Left lobe of liver (tissue), 2 donors: Measurements from ENCODE around the gene ENPEP. TPM values are rescaled to one million over a fixed set of nuclear protein-coding genes. Genes with fewer than 3 reads are reported as not detected.
"Not testable (repeated sequence)": the region's sequence is repeated elsewhere in the genome, so short reads cannot be mapped to it uniquely, and the experiment has no call there.

Source experiments
- ATAC-seq: fragments of 200-7000 bp; cut with Tn5 transposase; one replicate; pipeline ENCODE4 v1.9.1; 2020; ENCODE audit warnings: mild to moderate bottlenecking, moderate library complexity
- DNase-seq: peaks from one replicate; pipeline ENCODE4 v3.0.0-alpha.2; 2020; ENCODE audit warnings: low spot score
- total RNA-seq: library from RNA; stranded (reverse); gene quantifications from one replicate; pipeline ENCODE4 v1.2.1, GENCODE V29; 2021
- donor health status: DM: no; HTN: no; CAD: no; lungs with moderate emphysema.
- donor health status: DM: no; HTN: yes; CAD: no.

The ENPEP gene
- total RNA-seq, 1 donor from 2014 or later, result 18.9 TPM

DNA sequence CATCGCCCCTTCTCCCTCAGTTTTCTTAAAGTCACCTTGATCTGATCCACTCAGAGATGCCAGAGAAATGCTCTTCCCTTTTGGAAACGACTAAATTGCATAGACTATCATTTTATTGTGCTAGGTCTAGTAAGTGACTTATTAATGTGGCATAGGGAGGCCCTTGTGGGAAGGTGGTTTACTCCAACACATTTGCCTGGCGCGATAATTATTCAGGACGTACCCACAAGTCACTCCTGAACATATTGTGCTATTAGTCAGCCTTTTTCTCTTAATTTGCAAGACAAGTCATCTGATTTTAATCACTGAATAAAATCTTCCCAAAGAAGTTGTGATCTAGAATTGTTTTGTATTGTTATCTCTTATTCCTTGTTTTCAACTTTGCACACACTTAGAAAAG is 7.6 kb downstream of the ENPEP start:
- no peak for DNase-seq
- no peak for ATAC-seq

DNA sequence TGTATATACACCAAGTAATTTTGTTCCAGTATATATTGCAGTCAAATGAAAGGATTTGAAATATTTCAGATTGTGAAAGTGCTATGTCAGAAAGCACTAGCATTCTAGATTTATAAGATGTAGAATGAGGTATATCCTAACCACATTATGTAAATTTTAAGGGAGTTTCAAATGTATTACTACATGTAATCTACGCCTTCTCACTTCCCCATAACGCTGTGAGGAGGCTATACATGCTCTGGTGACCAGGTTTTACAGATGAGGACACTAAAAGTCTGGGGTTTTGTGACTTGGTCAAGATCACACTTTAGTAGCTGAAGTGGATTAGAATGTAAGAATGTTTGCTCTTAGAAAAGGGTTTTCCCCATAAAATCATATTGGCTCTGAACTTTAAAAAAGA is 8.1 kb downstream of the ENPEP start:
- DNase-seq, result no peak
- no peak for ATAC-seq

DNA sequence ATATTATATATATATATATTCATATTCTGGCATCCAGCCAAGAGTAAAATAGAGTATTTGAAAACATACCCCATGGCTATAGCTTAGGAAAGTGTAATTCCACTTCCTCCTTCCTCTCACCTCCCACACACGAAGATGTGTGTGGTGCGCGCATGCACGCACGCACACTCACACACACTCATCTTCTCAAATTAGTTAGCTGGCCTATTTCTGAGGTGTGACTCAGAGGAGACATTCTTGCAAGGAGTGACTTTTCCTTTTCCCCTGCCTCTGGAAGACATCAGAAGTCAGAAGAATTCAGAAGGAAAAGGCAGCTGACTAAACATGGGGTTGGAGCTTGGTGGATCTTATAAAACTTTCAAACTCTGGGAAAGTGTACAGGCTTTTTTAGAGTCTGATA is 8.8 kb downstream of the ENPEP start:
- no peak for DNase-seq
- ATAC-seq, result no peak

DNA sequence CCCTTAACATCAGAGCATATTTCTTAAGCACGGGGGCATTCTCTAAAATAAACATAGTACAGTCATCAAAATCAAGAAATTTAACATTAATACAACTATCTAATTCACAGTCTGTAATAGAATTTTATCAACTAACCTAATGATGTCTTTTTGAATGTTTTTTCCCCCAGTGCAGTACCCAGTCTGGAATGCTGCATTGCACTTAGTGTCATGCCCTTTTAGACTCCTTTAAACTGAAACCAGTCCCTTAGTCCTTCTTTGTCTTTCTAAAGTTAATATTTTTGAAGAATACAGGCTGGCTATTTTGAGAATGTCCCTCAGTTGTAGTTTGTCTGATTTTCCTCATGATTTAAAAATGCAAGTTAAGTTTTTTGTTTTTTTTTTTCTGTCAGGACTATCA is 9.5 kb downstream of the ENPEP start:
- DNase-seq, result no peak
- peak; percentile 17 for ATAC-seq

DNA sequence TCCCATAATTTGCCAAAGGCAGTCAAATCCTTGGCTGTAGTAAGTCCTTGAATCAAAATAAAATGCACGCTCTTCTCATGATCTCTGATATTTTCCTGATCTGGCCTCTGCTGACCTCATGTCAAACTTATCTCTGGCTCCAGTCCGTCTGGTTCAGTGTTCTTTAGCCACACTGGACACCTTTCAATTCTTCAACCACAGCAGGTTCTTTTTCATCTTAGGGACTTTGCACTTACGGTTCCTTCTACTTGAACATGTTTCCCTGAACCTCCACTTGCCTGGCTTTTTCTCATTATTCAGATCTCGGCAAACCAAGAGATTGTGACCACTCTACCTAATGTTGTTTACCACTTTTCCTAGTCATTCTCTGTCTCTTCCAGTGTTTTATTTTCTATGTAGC is 10.3 kb downstream of the ENPEP start:
- ATAC-seq (peak; percentile 78), DNase-seq (no peak)

DNA sequence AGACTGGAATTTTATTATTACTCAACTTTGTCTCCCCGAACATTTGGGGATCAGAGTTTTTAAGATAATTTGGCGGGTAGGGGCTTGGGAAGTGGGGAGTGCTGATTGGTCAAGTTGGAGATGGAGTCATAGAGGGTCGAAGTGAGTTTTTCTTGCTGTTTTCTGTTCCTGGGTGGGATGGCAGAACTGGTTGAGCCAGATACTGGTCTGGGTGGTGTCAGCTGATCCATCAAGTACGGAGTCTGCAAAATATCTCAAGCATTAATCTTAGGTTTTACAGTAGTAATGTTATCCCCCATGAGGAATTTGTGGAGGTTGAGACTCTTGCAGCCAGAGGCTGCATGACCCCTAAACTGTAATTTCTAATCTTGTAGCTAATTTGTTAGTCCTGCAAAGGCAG is 10.9 kb downstream of the ENPEP start:
- DNase-seq, ATAC-seq: not testable (repeated sequence)

DNA sequence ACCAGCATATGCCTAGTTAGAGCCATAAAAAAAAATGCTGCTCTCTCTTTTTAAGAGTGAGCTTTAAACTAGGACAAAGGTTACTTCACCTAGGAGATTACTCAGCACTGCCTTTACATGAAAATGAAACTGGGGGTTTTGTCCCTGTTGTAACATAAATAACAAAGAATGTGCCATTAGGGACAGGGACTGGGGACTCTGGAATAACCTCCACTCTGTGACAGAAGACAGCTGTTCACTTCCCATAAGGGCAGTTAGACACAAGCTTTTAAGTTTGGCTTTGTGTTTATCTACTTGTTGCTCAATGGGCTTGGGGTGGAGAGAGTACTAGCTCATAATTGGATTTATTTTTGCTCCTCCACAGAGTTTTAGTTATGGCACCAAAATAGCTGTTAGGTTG is 11.9 kb downstream of the ENPEP start:
- ATAC-seq (peak; percentile 90), DNase-seq (no peak)

DNA sequence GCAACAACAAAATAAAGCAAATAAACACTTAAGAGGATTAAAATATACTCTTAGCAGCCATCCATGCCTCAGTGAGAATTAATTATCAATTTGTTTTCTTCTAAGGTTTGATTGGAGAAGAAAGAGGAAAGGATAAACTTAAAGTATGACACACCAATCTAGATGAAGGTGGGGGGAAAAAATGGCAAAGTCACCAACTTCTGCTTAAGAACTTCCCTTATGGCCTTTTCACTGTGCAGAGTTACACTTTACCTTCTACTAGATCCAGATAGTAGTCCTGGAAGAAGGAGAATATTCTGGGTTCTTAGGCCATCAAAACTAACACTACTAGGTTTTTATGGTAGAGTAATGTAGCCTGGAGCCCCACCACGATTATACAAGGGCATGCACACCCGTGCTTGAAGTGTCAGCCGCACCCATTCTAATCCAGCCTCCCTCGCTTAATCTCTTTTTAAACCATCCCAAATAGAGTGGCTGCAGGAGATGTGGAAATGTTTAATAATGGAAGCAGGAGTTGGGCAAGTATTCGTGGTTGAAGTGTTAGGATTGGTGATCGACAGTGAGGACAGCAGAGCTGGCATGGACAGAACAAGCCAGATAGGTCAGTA is 14.1 kb downstream of the ENPEP start:
- DNase-seq (no peak), ATAC-seq (no peak)

DNA sequence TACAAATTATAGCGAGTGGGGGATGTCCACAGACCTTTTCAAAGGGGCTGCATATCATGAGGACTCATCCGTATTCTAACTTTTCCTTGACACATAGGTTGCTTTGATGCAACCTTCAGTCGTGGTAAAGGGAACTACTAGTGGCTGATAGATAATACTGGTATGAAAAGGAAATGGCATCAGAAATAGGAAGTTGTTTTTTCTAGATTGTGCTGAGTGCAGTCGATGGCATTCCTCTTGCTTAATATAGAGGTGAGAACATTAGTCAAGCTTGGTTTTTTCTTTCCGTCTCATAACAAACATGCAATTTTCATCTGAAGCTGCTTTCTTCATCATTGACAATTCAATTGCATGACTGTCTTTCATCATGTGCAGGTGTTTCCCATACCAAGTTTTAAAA is 16.6 kb downstream of the ENPEP start:
- no peak for ATAC-seq

DNA sequence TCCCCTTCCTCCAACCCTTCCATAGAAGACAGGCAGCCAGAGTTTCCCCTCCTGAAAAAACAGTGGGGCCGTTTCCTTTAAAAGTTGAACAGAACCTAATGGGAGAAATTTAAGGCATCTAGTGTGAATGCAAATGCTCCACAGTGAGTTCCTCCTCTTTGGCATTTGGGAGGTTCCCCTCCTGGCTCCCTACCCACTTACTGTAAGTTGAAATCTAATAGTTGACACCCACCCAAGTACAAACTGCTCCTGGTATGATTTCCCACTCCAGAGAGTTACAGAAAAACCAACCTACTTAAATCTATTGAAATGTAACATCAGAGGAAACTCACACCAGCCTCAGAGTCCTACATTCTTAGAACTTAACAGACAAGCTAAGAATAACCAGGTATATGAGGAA is 17.6 kb downstream of the ENPEP start:
- no peak for DNase-seq
- ATAC-seq, result no peak

More for the DNA sequence above, 16.6 kb downstream of the ENPEP start:
- no peak for DNase-seq

DNA sequence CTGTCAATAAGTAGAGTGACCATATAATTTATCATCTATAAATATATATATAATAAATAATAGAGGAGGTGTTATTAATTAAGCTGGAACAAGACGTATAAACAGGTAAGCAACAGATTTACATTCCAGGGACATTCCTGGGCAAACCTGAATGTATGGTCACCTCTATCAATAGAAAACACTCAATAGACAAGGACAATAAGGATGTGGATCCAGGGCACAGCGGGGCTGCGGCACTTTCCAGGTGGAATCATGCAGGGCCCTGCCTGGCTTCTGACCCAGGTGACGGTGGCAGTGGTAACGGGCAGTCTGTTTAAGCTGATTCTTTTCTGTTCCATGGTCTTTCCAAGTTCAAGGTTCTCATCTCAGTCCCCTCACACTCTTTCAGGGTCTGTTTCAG is 22.5 kb downstream of the ENPEP start:
- no peak for ATAC-seq
- no peak for DNase-seq

DNA sequence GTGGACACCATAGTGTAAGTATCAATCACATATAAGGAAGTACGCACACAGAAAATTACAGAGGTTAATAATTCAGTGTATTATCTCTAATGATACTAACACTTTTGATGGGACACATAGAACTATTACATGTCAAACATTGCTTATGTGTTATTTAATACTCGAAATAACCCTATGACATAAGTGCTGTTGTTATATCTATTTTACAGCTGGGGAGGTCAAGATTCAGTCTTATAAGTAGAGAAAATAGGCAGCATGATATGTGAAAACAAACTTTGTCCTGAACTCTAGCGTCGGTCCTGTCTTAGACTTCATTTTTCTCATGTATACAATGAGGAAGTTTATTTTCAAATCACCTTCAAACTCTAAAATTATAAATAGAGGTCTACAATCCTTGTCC is 23.2 kb downstream of the ENPEP start:
- DNase-seq, result no peak
- no peak for ATAC-seq

DNA sequence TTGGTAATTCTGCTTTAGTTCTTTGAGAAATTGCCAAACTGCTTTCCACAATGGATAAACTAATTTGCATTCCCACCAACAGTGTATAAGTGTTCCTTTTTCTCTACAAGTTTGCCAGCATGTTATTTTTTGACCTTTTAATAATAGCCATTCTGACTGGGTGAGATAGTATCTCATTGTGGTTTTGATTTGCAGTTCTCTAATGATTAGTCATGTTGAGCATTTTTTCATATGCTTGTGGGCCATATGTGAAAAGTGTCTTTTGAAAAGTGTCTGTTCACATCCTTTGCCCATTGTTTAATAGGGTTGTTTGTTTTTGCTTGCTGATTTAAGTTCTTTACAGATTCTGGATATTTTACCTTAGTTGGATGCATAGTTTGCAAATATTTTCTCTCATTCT is 25.9 kb downstream of the ENPEP start:
- ATAC-seq, result no peak

DNA sequence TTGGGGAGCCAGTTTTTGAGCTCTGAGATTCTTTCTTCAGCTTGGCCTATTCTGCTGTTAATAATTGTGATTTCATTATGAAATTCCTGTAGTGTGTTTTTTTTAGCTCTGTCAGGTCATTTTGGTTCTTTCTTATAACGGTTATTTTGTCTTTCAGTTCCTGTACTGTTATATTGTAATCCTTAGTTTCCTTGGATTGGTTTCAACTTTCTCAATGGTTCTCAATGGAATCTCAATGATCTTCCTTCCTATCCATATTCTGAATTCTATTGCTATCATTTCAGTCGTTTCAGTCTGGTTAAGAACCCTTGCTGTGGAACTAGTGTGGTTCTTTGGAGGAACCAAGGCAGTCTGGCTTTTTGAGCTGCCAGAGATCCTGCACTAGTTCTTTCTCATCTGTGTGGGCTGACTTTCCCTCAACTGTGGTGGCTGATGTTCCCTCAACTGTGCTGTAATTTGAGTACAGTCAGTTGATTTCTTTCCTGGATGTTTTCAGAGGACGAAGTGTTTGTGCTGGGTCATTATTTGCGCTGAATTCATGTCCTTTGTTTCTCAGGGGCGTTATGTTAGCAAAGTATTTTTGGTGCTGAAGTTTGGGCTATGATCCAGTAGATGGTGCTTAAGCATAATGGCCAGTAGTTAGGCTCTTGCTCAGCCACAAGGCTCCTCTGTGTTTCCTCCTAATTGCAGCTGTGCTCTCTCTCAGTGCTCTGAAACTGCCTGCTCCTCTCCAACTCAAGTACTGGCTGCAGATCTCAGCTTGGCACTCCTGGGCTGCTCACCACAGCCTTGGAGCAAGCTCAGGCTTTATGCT is 27.5 kb downstream of the ENPEP start:
- peak; percentile 22 for ATAC-seq
- DNase-seq, result no peak

More for the DNA sequence above, 25.9 kb downstream of the ENPEP start:
- DNase-seq, result no peak

DNA sequence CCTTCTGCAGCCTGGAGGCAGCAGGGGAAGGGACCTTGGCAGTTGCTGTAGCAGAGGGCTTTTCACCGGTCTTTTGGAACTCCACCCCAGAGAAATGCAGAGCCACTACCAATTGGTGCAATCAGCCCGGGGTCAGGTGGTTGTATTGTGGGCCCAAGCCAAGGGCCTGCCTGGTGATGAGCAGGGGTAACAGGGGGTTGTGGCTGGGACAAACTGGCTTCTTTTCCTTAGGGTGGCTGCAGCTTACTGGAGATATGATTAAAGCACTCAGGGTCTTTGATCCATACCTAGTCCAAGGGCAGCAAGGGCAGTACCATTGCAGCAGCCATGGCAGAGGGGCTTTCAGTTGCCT is 28.1 kb downstream of the ENPEP start:
- DNase-seq (no peak), ATAC-seq (peak; percentile 13)

DNA sequence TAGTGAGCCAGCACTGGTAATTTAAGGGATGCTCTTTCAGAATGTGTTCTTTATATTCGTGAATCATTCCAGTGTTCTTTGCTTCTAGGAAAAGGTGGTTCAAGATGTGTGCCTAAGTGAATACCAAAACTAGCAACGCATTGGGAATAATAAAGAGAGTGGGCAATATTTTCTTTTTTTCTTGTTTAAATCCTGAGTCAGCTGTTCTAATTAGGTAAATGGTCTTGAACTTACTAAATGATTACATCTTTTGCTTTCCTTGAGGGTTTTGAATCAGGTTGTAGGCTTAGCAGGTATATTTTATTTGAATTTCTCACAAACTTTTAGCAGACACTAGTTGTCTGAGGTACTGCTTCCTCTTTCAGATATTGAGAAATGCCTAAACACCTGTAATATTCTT is 29.5 kb downstream of the ENPEP start:
- ATAC-seq (no peak), DNase-seq (no peak)

DNA sequence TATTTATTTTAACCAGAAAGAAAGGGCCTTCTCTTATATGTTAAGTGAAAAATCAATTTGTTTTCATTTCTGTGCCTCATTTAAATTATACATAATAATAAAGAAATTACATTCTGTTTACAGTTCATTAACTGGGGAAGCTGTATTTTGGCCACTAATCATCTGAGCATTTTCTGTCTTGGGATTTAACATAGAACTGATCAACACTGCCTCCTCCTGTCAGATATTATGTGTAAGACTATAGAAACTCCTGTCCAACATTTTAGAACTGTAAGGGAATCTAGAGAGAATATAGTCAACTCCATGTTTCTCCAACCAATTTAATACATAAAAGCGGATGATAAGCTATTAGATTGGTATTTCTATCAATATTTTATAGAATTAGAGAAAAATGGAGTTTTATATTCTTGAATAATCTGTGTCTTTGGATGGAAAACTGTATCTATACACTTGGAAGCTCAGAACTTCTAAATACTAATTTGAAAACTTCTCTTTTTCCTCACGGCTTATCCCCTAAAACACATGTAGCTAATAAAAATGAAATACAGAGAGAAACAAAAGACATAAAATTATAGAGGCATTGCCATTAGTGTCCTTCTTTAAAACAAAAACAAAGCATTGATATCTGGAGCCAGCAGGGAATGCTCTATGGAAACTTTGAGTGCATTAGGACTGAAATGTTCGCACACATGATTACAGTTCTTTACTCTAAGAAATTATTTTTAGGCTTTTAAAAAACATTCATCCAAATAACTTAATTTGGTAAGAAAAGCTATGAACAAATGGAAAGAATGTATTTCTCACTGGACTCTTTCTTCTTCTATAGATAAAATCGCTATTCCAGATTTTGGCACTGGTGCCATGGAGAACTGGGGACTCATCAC is 33.1 kb downstream of the ENPEP start:
- DNase-seq, result no peak
- peak; percentile 79 for ATAC-seq

DNA sequence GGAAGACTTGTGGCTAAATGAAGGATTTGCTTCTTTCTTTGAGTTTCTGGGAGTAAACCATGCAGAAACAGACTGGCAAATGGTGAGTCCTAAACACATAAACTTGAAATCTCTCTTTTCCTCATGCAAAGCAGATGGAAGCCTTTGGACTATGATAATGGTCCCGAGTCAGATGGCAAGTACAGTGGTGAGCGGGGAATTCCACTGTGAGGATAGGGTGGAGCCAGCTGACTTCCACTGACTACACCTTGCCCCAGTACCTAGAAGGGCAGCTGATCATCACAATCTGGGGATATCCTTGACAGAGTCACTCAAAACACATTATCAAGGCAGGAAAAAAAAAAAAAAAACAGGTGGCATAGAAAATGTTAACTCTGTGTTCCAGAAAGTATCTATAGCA is 34.3 kb downstream of the ENPEP start:
- no peak for DNase-seq
- ATAC-seq, result peak; percentile 40

DNA sequence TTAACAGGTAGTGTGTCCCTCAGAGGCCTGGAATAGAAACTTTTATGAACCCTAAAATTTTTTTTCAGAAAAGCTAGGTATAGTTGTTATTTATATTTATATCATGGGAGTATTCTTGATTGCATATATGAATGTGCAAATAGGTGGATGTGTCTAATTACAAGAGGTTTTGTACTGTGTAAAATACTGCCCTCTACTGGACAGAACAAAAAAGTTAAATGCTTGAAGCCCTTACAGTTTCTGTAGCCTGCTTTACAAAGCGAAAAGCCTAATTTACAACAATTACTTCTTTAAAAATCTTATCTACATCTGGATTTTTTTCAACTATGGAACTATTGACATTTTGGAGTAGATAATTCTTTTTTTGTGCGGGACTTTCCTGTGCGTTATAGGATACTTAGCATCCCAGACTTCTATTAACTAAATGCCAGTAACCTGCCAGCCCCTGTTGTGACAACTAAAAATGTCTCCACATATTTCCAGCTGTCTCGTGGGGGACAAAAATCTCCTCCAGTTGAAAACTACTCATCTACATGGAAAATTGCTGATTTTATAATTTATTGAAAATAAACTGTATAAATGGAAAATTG is 35.1 kb downstream of the ENPEP start:
- peak; percentile 80 for ATAC-seq

DNA sequence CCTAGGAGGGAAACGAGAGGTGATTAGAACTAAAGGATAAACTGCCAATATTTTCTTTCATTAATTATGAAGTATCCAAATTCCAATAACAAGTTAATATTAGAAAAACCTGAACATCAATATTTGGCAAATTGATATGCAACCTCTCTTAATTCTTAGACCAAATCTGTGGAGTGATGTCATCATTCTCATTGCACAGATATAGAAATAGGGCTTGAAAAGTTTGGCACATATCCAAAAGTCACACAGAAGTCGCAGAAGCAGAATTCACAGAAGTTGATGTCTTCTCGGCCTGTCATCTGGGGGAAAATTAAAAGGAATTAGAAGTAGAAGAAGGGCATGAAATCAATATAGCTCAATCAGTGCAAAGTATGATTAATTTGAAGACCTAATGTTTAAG is 36.9 kb downstream of the ENPEP start:
- DNase-seq (no peak), ATAC-seq (no peak)

More for the DNA sequence above, 35.1 kb downstream of the ENPEP start:
- DNase-seq, result no peak

DNA sequence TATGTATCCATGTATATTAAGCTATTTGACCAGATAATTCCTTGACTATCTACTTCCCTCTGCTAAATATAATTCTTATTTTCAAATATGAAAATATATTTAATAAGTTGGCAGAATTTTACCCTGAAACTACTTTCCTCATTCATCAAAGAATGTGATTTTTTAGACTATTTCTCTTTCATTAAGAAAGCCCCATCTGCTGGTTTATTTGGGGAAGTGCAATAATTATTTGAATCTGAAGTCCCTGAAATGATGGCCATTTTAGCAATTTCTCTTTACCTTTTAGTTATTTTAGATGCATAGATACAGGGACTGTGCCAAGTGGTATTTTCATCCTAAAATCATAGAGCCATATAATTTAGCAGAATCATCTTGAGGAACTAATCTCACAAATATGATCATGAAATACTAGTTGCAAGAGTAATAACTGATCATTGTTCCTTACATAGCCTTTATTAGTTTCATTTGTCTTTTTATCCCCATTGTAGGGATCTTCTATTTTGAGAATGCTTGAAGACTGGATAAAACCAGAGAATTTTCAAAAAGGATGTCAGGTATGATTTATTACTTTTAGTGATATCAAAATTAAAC is 39.0 kb downstream of the ENPEP start:
- no peak for ATAC-seq
- no peak for DNase-seq
